ENCODE results near the gene TXK.
"Not testable (repeated sequence)": the region's sequence is repeated elsewhere in the genome, so short reads cannot be mapped to it uniquely, and the experiment has no call there.

The TXK gene

GRCh38 chr4:48173056-48173991 lies 39.3 kb upstream of the TXK start:
- H3K9me3 ChIP-seq (ENCODE audit: control insufficient read depth, low read length): no peaks in the 10 kb centered on the region
- no peak overlapping the region for H2AFZ ChIP-seq
- no peak overlapping the region for H3K27ac ChIP-seq
- no peak overlapping the region for H3K4me2 ChIP-seq (ENCODE audit: low read length)
- no peaks in the 10 kb centered on the region for H3K27me3 ChIP-seq (ENCODE audit: control insufficient read depth, insufficient read depth, low read length)
- H3K4me1 ChIP-seq: no peaks in the 10 kb centered on the region
- TF ChIP-seq CTCF (IDR thresholded peaks at IDR 0.05): no peak
- H3K36me3 ChIP-seq (ENCODE audit: control insufficient read depth, insufficient read depth, low read length): no peaks in the 10 kb centered on the region
- H3K79me2 ChIP-seq: no peaks in the 10 kb centered on the region
- no peak overlapping the region for H3K4me3 ChIP-seq (ENCODE audit: low read depth, low read length)
- H3K9ac ChIP-seq: no peak overlapping the region

- no peak overlapping the region for H3K27ac ChIP-seq
- H3K9me3 ChIP-seq (ENCODE audit: control insufficient read depth, low read length): no peaks in the 10 kb centered on the region
- H3K4me2 ChIP-seq (ENCODE audit: low read length): no peak overlapping the region
- H3K79me2 ChIP-seq: no peaks in the 10 kb centered on the region
- H3K9ac ChIP-seq: no peak overlapping the region
- H3K36me3 ChIP-seq (ENCODE audit: control insufficient read depth, insufficient read depth, low read length): no peaks in the 10 kb centered on the region
- H3K4me3 ChIP-seq (ENCODE audit: low read depth, low read length): no peak overlapping the region
- no peak for TF ChIP-seq CTCF (IDR thresholded peaks at IDR 0.05)
- H2AFZ ChIP-seq: no peak overlapping the region
- no peaks in the 10 kb centered on the region for H3K27me3 ChIP-seq (ENCODE audit: control insufficient read depth, insufficient read depth, low read length)
- no peaks in the 10 kb centered on the region for H3K4me1 ChIP-seq
Measured at GRCh38 chr4:48172651-48173050, 38.6 kb upstream of the TXK start.

GRCh38 chr4:48169636-48170035 lies 35.6 kb upstream of the TXK start:
- no peak overlapping the region for H2AFZ ChIP-seq
- no peak for TF ChIP-seq CTCF (IDR thresholded peaks at IDR 0.05)
- no peaks in the 10 kb centered on the region for H3K79me2 ChIP-seq
- H3K4me1 ChIP-seq: no peaks in the 10 kb centered on the region
- H3K36me3 ChIP-seq (ENCODE audit: control insufficient read depth, insufficient read depth, low read length): no peaks in the 10 kb centered on the region
- no peak overlapping the region for H3K4me3 ChIP-seq (ENCODE audit: low read depth, low read length)
- H3K27me3 ChIP-seq (ENCODE audit: control insufficient read depth, insufficient read depth, low read length): no peaks in the 10 kb centered on the region
- H3K27ac ChIP-seq: no peak overlapping the region
- H3K9ac ChIP-seq: no peak overlapping the region
- H3K9me3 ChIP-seq (ENCODE audit: control insufficient read depth, low read length): no peaks in the 10 kb centered on the region
- H3K4me2 ChIP-seq (ENCODE audit: low read length): no peak overlapping the region

- no peak for TF ChIP-seq CTCF (IDR thresholded peaks at IDR 0.05)
- Histone ChIP-seq H3K9me3 (ENCODE audit: control insufficient read depth, low read length) (no peaks in the 10 kb centered on the region), H3K4me2 (ENCODE audit: low read length) (no peak overlapping the region), H3K9ac (no peak overlapping the region), H3K27ac (no peak overlapping the region), H3K36me3 (ENCODE audit: control insufficient read depth, insufficient read depth, low read length) (no peaks in the 10 kb centered on the region), H3K4me3 (ENCODE audit: low read depth, low read length) (no peak overlapping the region), H3K27me3 (ENCODE audit: control insufficient read depth, insufficient read depth, low read length) (no peaks in the 10 kb centered on the region), H3K79me2 (no peaks in the 10 kb centered on the region), H2AFZ (no peak overlapping the region), H3K4me1 (no peaks in the 10 kb centered on the region)
Measured at GRCh38 chr4:48167538-48168263, 33.7 kb upstream of the TXK start.

GRCh38 chr4:48164561-48164960 lies 30.5 kb upstream of the TXK start:
- not testable (repeated sequence) for H3K4me1 ChIP-seq; H3K27me3 ChIP-seq (ENCODE audit: control insufficient read depth, insufficient read depth, low read length); H3K27ac ChIP-seq; H3K79me2 ChIP-seq; H3K9ac ChIP-seq; H3K4me3 ChIP-seq (ENCODE audit: low read depth, low read length); H3K36me3 ChIP-seq (ENCODE audit: control insufficient read depth, insufficient read depth, low read length); H3K4me2 ChIP-seq (ENCODE audit: low read length); H3K9me3 ChIP-seq (ENCODE audit: control insufficient read depth, low read length); H2AFZ ChIP-seq

Measured in parathyroid adenoma (tissue), 2 donors.